ENCODE measurements around the gene ZNF37A. TPM values are rescaled to one million over a fixed set of nuclear protein-coding genes. Genes with fewer than 3 reads are reported as not detected.
"Not testable (repeated sequence)": the region's sequence is repeated elsewhere in the genome, so short reads cannot be mapped to it uniquely, and the experiment has no call there.

ZNF37A gene
- total RNA-seq, 2 donors from 2014 or later: 8.3 to 9.1 TPM

DNA sequence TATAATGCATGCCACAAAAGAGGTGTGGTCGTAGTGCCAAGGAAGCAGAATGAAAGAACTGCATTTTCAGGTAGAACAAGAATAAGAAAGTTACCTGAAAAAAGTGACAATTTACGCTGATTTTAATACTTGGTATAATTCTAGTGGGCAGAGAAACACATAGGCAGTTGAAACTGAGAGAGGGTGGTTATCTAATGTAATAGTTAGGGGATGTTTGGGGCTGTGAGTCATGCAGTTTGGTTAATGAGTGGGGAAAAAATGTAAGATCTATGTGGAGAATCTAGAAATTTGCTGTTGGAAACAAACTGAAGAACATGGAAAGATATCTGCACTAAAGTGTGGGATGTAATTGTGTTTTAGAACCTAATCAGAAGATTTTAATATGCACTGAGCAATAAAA lies 33.7 kb downstream of the ZNF37A start:
- Histone ChIP-seq H3K9ac (ENCODE audit: low read depth in 2 of 2, low read length in 2 of 2) (no peak overlapping the region), H3K27me3 (no peaks in the 10 kb centered on the region), H3K9me3 (no peaks in the 10 kb centered on the region), H3K4me1 (no peaks in the 10 kb centered on the region), H3K27ac (no peak overlapping the region), H3K4me3 (no peak overlapping the region), H3K36me3 (no peaks in the 10 kb centered on the region)
- TF ChIP-seq, protein P1, sequence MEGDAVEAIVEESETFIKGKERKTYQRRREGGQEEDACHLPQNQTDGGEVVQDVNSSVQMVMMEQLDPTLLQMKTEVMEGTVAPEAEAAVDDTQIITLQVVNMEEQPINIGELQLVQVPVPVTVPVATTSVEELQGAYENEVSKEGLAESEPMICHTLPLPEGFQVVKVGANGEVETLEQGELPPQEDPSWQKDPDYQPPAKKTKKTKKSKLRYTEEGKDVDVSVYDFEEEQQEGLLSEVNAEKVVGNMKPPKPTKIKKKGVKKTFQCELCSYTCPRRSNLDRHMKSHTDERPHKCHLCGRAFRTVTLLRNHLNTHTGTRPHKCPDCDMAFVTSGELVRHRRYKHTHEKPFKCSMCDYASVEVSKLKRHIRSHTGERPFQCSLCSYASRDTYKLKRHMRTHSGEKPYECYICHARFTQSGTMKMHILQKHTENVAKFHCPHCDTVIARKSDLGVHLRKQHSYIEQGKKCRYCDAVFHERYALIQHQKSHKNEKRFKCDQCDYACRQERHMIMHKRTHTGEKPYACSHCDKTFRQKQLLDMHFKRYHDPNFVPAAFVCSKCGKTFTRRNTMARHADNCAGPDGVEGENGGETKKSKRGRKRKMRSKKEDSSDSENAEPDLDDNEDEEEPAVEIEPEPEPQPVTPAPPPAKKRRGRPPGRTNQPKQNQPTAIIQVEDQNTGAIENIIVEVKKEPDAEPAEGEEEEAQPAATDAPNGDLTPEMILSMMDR (IDR thresholded peaks at IDR 0.05): no peak
- intact Hi-C loops (cut with DNase I): no loop called here
- no peak for DNase-seq

GRCh38 chr10:38143587-38143986 lies 49.5 kb downstream of the ZNF37A start:
- Histone ChIP-seq H3K4me1 (no peaks in the 10 kb centered on the region), H3K27me3 (no peaks in the 10 kb centered on the region), H3K9me3 (no peaks in the 10 kb centered on the region), H3K9ac (ENCODE audit: low read depth in 2 of 2, low read length in 2 of 2) (no peak overlapping the region), H3K27ac (no peak overlapping the region), H3K4me3 (no peak overlapping the region), H3K36me3 (no peaks in the 10 kb centered on the region)
- intact Hi-C loops (cut with DNase I): no loop called here
- DNase-seq: no peak
- TF ChIP-seq, protein P1 (IDR thresholded peaks at IDR 0.05): no peak

DNA sequence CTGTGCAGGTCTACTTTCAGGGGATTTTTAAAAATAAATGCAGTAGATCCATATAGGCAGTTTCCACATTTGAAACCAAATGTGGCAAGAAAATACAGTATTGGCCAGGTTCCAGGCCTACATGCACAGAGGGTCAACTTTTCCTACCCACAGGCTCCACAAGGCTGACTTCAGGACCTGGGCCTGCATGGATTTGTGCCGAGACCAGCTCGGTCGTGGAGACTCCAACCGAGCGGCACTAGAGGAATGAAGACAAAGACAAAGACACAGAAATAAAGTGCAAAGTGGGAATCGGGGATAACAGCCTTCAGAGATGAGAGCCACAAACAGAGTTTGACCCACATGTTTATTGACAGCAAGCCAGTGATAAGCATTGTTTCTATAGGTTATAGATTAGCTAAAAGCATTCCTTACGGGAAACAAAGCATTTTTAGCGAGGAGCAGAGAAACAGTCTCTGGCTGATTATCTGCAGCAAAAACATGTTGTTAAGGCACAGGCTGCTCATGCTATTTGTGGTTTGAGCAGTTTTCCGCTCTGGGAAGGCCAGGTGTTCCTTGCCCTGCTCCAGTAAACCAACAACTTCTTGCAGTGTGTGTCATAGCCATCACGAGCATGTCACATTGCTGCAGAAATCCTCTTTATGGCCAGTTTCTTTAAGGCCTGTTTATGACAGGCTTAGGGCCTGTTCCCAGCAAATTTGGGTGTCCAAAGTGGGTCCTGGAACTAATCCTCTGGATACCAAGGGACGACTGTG lies 52.6 kb downstream of the ZNF37A start:
- TF ChIP-seq, protein P1 (IDR thresholded peaks at IDR 0.05): no peak
- Histone ChIP-seq H3K9me3 (no peaks in the 10 kb centered on the region), H3K4me1 (no peaks in the 10 kb centered on the region), H3K9ac (ENCODE audit: low read depth in 2 of 2, low read length in 2 of 2) (no peak overlapping the region), H3K36me3 (no peaks in the 10 kb centered on the region), H3K27me3 (no peaks in the 10 kb centered on the region), H3K4me3 (no peak overlapping the region), H3K27ac (no peak overlapping the region)
- no peak for DNase-seq
- intact Hi-C loops (cut with DNase I): no loop called here

DNA sequence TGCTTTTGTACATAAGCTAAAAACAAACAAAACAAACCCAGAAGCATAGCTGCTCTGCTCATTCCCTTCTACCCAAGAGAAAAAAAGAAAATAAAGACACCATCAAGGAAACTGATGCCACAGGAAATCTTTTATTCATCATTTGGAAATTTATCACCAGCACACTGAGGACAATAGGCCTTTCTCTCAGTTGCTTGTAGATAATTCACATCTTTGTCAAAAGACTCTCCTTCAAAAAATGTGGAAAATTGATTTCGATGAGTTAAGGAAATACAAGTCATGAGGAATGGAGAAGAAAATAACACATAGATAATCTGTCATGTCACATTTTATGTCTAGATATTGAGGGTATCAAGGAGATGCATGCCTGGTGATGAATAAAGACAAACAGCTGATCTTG lies 53.5 kb downstream of the ZNF37A start:
- no peak for DNase-seq
- no peak overlapping the region for H3K9ac ChIP-seq (ENCODE audit: low read depth in 2 of 2, low read length in 2 of 2)
- no peaks in the 10 kb centered on the region for H3K9me3 ChIP-seq
- intact Hi-C loops (cut with DNase I): no loop called here
- H3K27ac ChIP-seq: no peak overlapping the region
- TF ChIP-seq, protein P1 (IDR thresholded peaks at IDR 0.05): no peak
- no peaks in the 10 kb centered on the region for H3K27me3 ChIP-seq
- H3K4me1 ChIP-seq: no peaks in the 10 kb centered on the region
- H3K4me3 ChIP-seq: no peak overlapping the region
- no peaks in the 10 kb centered on the region for H3K36me3 ChIP-seq

GRCh38 chr10:38150891-38151463 lies 56.8 kb downstream of the ZNF37A start:
- H3K36me3 ChIP-seq; H3K4me1 ChIP-seq; intact Hi-C loops (cut with DNase I); H3K4me3 ChIP-seq; H3K27me3 ChIP-seq; DNase-seq; H3K9me3 ChIP-seq; H3K9ac ChIP-seq (ENCODE audit: low read depth in 2 of 2, low read length in 2 of 2); H3K27ac ChIP-seq: not testable (repeated sequence)

Data from colonic mucosa (tissue), 4 donors.